Activated T-helper 1 cell treated with anti-CD3 and anti-CD28 coated beads, Interleukin-12 subunit alpha, Interleukin-12 subunit beta, Interleukin-2, Interleukin-4 antibody, amounts not matched to agents 30 ng/mL and 10 ng/mL and 1 ng/mL, durations not matched to agents 14 hours and 24 hours and 36 hours (primary cell): ENCODE data around the gene PSPH. TPM values are rescaled to one million over a fixed set of nuclear protein-coding genes. Genes with fewer than 3 reads are reported as not detected.
"Not testable (repeated sequence)": the region's sequence is repeated elsewhere in the genome, so short reads cannot be mapped to it uniquely, and the experiment has no call there.

Experiments
- DNase-seq: peaks from one replicate; pipeline ENCODE4 v3.0.0; 2021; ENCODE audit warnings: low spot score
- H3K27ac Mint-ChIP-seq: one replicate; pipeline ENCODE4 v1.8.0; 2021; ENCODE audit warnings: mild to moderate bottlenecking, mixed read lengths
- H3K27me3 Mint-ChIP-seq: one replicate; pipeline ENCODE4 v1.8.0; 2022; ENCODE audit warnings: mild to moderate bottlenecking, moderate library complexity, mixed read lengths; ENCODE audit not compliant: insufficient read depth
- H3K36me3 Mint-ChIP-seq: one replicate; pipeline ENCODE4 v1.8.0; 2021; ENCODE audit warnings: low read depth, mixed read lengths
- H3K4me1 Mint-ChIP-seq: one replicate; pipeline ENCODE4 v1.8.0; 2021; ENCODE audit warnings: low read depth, mixed read lengths
- H3K4me3 Mint-ChIP-seq: one replicate; pipeline ENCODE4 v1.8.0; 2021; ENCODE audit warnings: mild to moderate bottlenecking, moderate library complexity, mixed read lengths
- H3K9me3 Mint-ChIP-seq: one replicate; pipeline ENCODE4 v1.8.0; 2021; ENCODE audit warnings: mixed read lengths
- intact Hi-C: fragments of 100-400 bp; cut with micrococcal nuclease; formaldehyde crosslinking; loops from one replicate; pipeline ENCODE4 v1.15.1; 2024
- total RNA-seq: library from RNA; stranded (reverse); gene quantifications from 2 replicates; pipeline ENCODE4 v1.2.3, GENCODE V29; 2022

PSPH gene
- total RNA-seq: 17.3 and 19.3 TPM in 2 replicates

- H3K27ac Mint-ChIP-seq: peak within 1 kb of the TSS; percentile 95
- H3K36me3 Mint-ChIP-seq: peaks cover 31% of the 10 kb centered on the region
- H3K4me1 Mint-ChIP-seq: peaks cover 46% of the 10 kb centered on the region
- H3K4me3 Mint-ChIP-seq: peak within 1 kb of the TSS; percentile 97
- H3K9me3 Mint-ChIP-seq: no peaks in the 10 kb centered on the region
- intact Hi-C loops: loop anchor here (1.0 to 5.0 kb wide), 12 partner anchors 13 to 685 kb away; partner anchors contain the start of genes CHCHD2, MRPS17, NIPSNAP2 and SUMF2
- DNase-seq: peak; percentile 89
- H3K27me3 Mint-ChIP-seq: no peaks in the 10 kb centered on the region
These were observed at the start of gene PSPH, which contains the start of gene CCT6A for GRCh38 chr7:56051339-56052191. Gene PSPH (minus strand): TSS chr7:56051444. CDS start chr7:56021212, 30,232 bp downstream. Gene CCT6A (plus strand): TSS chr7:56051765. CDS start chr7:56051849, 84 bp downstream.

- Mint-ChIP-seq H3K4me1 (peaks cover 5% of the 10 kb centered on the region), H3K27me3 (no peaks in the 10 kb centered on the region), H3K4me3 (no peak overlapping the region), H3K27ac (no peak overlapping the region), H3K36me3 (peaks cover 35% of the 10 kb centered on the region), H3K9me3 (no peaks in the 10 kb centered on the region)
- no peak for DNase-seq
- intact Hi-C loops: no loop called here
These were observed 48.4 kb upstream of the PSPH start for GRCh38 chr7:56099653-56100052.

DNA sequence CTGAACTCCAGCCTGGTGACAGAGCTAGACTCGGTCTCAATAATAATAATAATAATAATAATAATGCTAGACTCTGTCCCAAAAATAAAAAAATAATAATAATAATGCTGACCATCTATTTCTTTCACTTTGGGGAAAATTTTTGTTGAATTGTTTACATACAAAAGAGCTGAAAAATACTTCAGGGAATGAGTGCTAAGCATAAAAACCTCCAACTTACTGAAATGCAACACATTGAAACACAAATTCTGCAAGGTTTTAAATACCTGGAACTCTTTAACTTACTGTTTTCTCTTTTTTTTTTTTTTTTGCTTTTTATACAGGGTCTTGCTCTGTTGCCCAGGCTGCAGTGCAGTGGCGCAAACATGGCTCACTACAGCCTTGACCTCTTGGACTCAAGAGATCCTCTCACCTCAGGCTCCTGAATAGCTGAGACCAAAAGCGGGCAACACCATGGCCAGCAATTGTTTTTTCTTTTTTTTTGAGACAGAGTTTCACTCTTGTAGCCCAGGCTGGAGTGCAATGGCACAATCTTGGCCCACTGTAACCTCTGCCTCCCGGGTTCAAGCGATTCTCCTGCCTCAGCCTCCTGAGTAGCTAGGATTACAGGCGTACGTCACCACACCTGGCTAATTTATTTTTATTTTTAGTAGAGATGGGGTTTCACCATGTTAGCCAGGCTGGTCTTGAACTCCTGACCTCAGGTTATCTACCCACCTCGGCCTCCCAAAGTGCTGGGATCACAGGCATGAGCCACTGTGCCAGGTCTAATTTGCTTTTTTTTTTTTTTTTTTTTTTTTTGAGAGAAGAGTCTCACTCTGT lies 47.2 kb upstream of the PSPH start:
- intact Hi-C loops, H3K4me1 Mint-ChIP-seq, H3K9me3 Mint-ChIP-seq, H3K27ac Mint-ChIP-seq, H3K27me3 Mint-ChIP-seq, H3K4me3 Mint-ChIP-seq, DNase-seq: not testable (repeated sequence)
- H3K36me3 Mint-ChIP-seq: peaks cover 28% of the 10 kb centered on the region

DNA sequence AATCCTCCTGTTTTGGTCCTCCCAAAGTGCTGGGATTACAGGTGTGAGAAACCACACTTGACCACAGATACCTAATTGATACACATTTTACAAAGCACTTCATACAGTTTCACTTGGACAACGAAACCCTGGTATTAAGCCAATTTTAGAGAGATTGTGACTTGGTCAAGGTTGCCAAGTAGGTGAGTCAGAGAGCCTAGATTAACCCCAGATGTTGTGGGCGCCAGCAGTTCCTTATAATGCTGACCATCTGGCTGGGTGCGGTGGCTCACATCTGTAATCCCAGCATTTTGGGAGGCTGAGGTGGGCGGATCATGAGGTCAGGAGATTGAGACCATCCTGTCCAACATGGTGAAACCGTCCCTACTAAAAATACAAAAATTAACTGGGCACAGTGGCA lies 46.5 kb upstream of the PSPH start:
- peaks cover 5% of the 10 kb centered on the region for H3K4me1 Mint-ChIP-seq
- DNase-seq: no peak
- no peak overlapping the region for H3K4me3 Mint-ChIP-seq
- no peaks in the 10 kb centered on the region for H3K9me3 Mint-ChIP-seq
- no peak overlapping the region for H3K27ac Mint-ChIP-seq
- H3K27me3 Mint-ChIP-seq: no peaks in the 10 kb centered on the region
- intact Hi-C loops: no loop called here
- H3K36me3 Mint-ChIP-seq: peaks cover 25% of the 10 kb centered on the region

DNA sequence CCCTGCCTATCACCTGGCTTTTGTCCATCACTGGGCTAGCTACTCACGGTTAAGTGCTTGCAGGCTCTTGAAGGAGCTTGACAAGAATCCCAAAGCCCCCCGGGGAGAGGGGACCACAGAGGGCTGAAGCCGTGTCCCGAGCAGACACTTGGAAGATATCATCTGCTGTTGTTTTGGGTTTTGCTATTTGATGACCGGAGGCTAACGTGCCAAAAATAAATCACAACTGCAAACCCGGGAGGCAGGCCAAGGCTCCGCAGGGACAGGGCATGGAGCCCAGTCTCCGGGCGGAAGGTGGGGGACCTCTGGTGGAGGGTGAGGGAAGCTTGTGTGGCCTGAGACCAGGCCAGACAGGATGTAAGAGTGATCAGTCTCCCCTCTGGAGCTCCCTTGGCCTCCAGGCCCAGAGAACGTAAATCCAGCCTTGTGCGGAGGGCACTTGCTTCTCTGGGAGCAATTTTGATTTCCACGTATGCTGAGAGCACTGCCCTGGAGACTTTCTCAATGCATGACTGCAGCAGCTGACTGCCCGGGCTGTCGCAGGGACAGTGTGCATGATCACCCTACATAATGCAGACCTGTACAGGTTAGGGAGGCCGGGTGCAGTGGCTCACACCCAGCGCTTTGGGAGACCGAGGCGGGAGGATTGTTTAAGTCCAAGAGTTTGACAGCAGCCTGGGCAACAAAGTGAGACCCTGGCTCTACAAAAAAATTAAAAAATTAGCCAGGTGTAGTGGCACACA lies 41.7 kb upstream of the PSPH start, which contains the start of gene PHKG1:
TSS of gene PHKG1 (minus strand) at position 164 of the 743 bp plus-strand sequence. CDS start 4,011 bp downstream, outside the sequence.
- H3K4me3 Mint-ChIP-seq: no peak within 1 kb of the TSS
- no peaks in the 10 kb centered on the region for H3K4me1 Mint-ChIP-seq
- H3K9me3 Mint-ChIP-seq: no peaks in the 10 kb centered on the region
- peaks cover 7% of the 10 kb centered on the region for H3K36me3 Mint-ChIP-seq
- H3K27me3 Mint-ChIP-seq: no peaks in the 10 kb centered on the region
- intact Hi-C loops: no loop called here
- H3K27ac Mint-ChIP-seq: no peak within 1 kb of the TSS
- no peak for DNase-seq

GRCh38 chr7:56092388-56092787 lies 41.1 kb upstream of the PSPH start:
- H3K9me3 Mint-ChIP-seq, H3K4me1 Mint-ChIP-seq, H3K36me3 Mint-ChIP-seq, H3K27me3 Mint-ChIP-seq, intact Hi-C loops, DNase-seq, H3K27ac Mint-ChIP-seq, H3K4me3 Mint-ChIP-seq: not testable (repeated sequence)

GRCh38 chr7:56091591-56091990 lies 40.3 kb upstream of the PSPH start:
- Mint-ChIP-seq H3K9me3 (no peaks in the 10 kb centered on the region), H3K4me3 (no peak overlapping the region), H3K27ac (no peak overlapping the region), H3K27me3 (no peaks in the 10 kb centered on the region), H3K36me3 (peaks cover 6% of the 10 kb centered on the region), H3K4me1 (no peaks in the 10 kb centered on the region)
- DNase-seq: no peak
- intact Hi-C loops: no loop called here

- Mint-ChIP-seq H3K27me3 (no peaks in the 10 kb centered on the region), H3K4me1 (no peaks in the 10 kb centered on the region), H3K4me3 (no peak overlapping the region), H3K36me3 (peaks cover 3% of the 10 kb centered on the region), H3K9me3 (no peaks in the 10 kb centered on the region), H3K27ac (no peak overlapping the region)
- DNase-seq: no peak
- intact Hi-C loops: no loop called here
These were observed 36.2 kb upstream of the PSPH start for GRCh38 chr7:56087445-56087844.

- H3K4me3 Mint-ChIP-seq: no peak overlapping the region
- H3K36me3 Mint-ChIP-seq: peaks cover 3% of the 10 kb centered on the region
- H3K4me1 Mint-ChIP-seq: no peaks in the 10 kb centered on the region
- intact Hi-C loops: no loop called here
- no peaks in the 10 kb centered on the region for H3K27me3 Mint-ChIP-seq
- H3K27ac Mint-ChIP-seq: no peak overlapping the region
- no peak for DNase-seq
- no peaks in the 10 kb centered on the region for H3K9me3 Mint-ChIP-seq
These were observed 35.5 kb upstream of the PSPH start for GRCh38 chr7:56086761-56087160.

GRCh38 chr7:56083150-56083785 lies 32.0 kb upstream of the PSPH start:
- Mint-ChIP-seq H3K4me3 (no peak overlapping the region), H3K9me3 (no peaks in the 10 kb centered on the region), H3K4me1 (no peaks in the 10 kb centered on the region), H3K27ac (no peak overlapping the region), H3K27me3 (no peaks in the 10 kb centered on the region), H3K36me3 (peaks cover 14% of the 10 kb centered on the region)
- intact Hi-C loops: no loop called here
- no peak for DNase-seq

GRCh38 chr7:56081626-56082340 lies 30.5 kb upstream of the PSPH start:
- DNase-seq: no peak
- H3K36me3 Mint-ChIP-seq: peaks cover 15% of the 10 kb centered on the region
- no peak overlapping the region for H3K27ac Mint-ChIP-seq
- no peaks in the 10 kb centered on the region for H3K27me3 Mint-ChIP-seq
- no peaks in the 10 kb centered on the region for H3K4me1 Mint-ChIP-seq
- no peaks in the 10 kb centered on the region for H3K9me3 Mint-ChIP-seq
- intact Hi-C loops: no loop called here
- H3K4me3 Mint-ChIP-seq: no peak overlapping the region
